Endothelial cell of umbilical vein (primary cell): ENCODE data around the gene GABRR3. TPM values are rescaled to one million over a fixed set of nuclear protein-coding genes. Genes with fewer than 3 reads are reported as not detected.

Source experiments
- BruUV-seq: library from RNA; stranded (reverse); fragments of 400-500 nt; replicated peaks from 2 replicates; lab custom pipeline; 2021; lab: Mats Ljungman, UMichigan
- CTCF ChIA-PET: fragments of 300-600, 350-600 bp; sonication (Branson Sonifier 250); formaldehyde crosslinking; loops from one replicate; lab custom pipeline; 2021; ENCODE audit warnings: antibody characterized with exemption, inconsistent platforms; lab: Charles Lee
- POLR2A ChIA-PET: fragments of 300-600, 350-600 bp; sonication (Branson Sonifier 250); formaldehyde crosslinking; loops from one replicate; lab custom pipeline; 2021; ENCODE audit warnings: antibody characterized with exemption, inconsistent platforms; lab: Charles Lee
- DNase-seq: peaks from one replicate; pipeline ENCODE4 v3.0.0-alpha.2; 2011; ENCODE audit warnings: low read depth, low spot score
- FAIRE-seq: peaks from 2 replicates; lab custom pipeline; 2011; peaks lifted over from hg19 to GRCh38; lab: Jason Lieb, UNC
- H2AFZ ChIP-seq: 2 replicates; pipeline ENCODE4 v1.6.0; 2012; ENCODE audit warnings: low read depth, low read length, control low read depth, inconsistent platforms
- H3K27ac ChIP-seq: 2 replicates; pipeline ENCODE4 v1.5.1; 2011; ENCODE audit warnings: low read depth, mild to moderate bottlenecking, control low read depth, low read length, moderate library complexity; ENCODE audit not compliant: insufficient read depth
- H3K27me3 ChIP-seq, 2 experiments: 2 replicates each; pipeline versions ENCODE4 v1.6.0 to v1.6.1; 2011; ENCODE audit warnings: low read length in 2 of 2, mixed read lengths in 1 of 2; ENCODE audit not compliant: control insufficient read depth in 2 of 2, insufficient read depth in 2 of 2
- H3K36me3 ChIP-seq, 2 experiments: 2 replicates in 1 of 2; 3 replicates in 1 of 2; pipeline ENCODE4 v1.5.1; 2011; ENCODE audit warnings: low read length in 2 of 2, mild to moderate bottlenecking in 1 of 2, moderate library complexity in 1 of 2; ENCODE audit not compliant: control insufficient read depth in 2 of 2, insufficient read depth in 2 of 2; ENCODE audit errors: extremely low read depth in 1 of 2
- H3K4me1 ChIP-seq: 3 replicates; pipeline ENCODE4 v1.5.1; 2011; ENCODE audit warnings: mild to moderate bottlenecking, low read length; ENCODE audit not compliant: control insufficient read depth, insufficient read depth; ENCODE audit errors: extremely low read depth
- H3K4me2 ChIP-seq: 2 replicates; pipeline ENCODE4 v1.6.1; 2011; ENCODE audit warnings: low read length, control low read depth, mixed read lengths; ENCODE audit not compliant: insufficient read depth
- H3K4me3 ChIP-seq, 3 experiments: fragments of 200-600 bp in 1 of 3; sonication (generic), shearing (Covaris generic) in 1 of 3; replicated peaks in 1 of 3; 2 replicates each; pipeline ENCODE4 v1.5.1; 2011 to 2016; ENCODE audit warnings: control low read depth in 3 of 3, low read length in 3 of 3, mild to moderate bottlenecking in 2 of 3, inconsistent platforms in 1 of 3, low read depth in 1 of 3, moderate library complexity in 1 of 3; ENCODE audit not compliant: insufficient read depth in 1 of 3
- H3K79me2 ChIP-seq: 2 replicates; pipeline ENCODE4 v1.6.0; 2012; ENCODE audit warnings: low read length, inconsistent platforms; ENCODE audit not compliant: control insufficient read depth, insufficient read depth
- H3K9ac ChIP-seq: replicated peaks from 2 replicates; pipeline ENCODE3; 2011; ENCODE audit warnings: low read length, control low read depth; ENCODE audit not compliant: insufficient read depth; ENCODE audit errors: extremely low read depth
- H3K9me1 ChIP-seq: replicated peaks from 3 replicates; pipeline ENCODE4 v1.6.0; 2011; ENCODE audit warnings: mild to moderate bottlenecking, low read length; ENCODE audit not compliant: control insufficient read depth, insufficient read depth; ENCODE audit errors: extremely low read depth
- H3K9me3 ChIP-seq: replicated peaks from 2 replicates; pipeline ENCODE4 v1.5.1; 2012; ENCODE audit warnings: low read length, inconsistent platforms; ENCODE audit not compliant: control insufficient read depth, insufficient read depth
- H4K20me1 ChIP-seq: replicated peaks from 2 replicates; pipeline ENCODE3; 2011; ENCODE audit warnings: mild to moderate bottlenecking, low read length; ENCODE audit not compliant: control insufficient read depth, insufficient read depth; ENCODE audit errors: extremely low read depth
- CTCF ChIP-seq, 2 donors: IDR thresholded peaks; 1 replicate in 1 of 2; 2 replicates in 1 of 2; pipeline ENCODE4 v1.5.1; 2011; ENCODE audit warnings: low read length in 2 of 2, mild to moderate bottlenecking in 2 of 2, moderate library complexity in 2 of 2, control low read depth in 1 of 2, inconsistent platforms in 1 of 2, low read depth in 1 of 2; ENCODE audit not compliant: insufficient read depth in 1 of 2; ENCODE audit errors: extremely low read depth in 1 of 2
- EZH2 ChIP-seq: IDR thresholded peaks from 2 replicates; pipeline ENCODE4 v1.6.1; 2012; ENCODE audit warnings: borderline replicate concordance, low read depth, mild to moderate bottlenecking, moderate library complexity, low read length, inconsistent platforms; ENCODE audit not compliant: severe bottlenecking
- FOS ChIP-seq: IDR thresholded peaks from 2 replicates; pipeline ENCODE4 v1.6.1; 2011; ENCODE audit warnings: mild to moderate bottlenecking, low read length, moderate library complexity, borderline replicate concordance; ENCODE audit not compliant: insufficient read depth
- GATA2 ChIP-seq: IDR thresholded peaks from 2 replicates; pipeline ENCODE4 v1.7.0; 2011; ENCODE audit warnings: low read depth, mild to moderate bottlenecking, moderate library complexity, mixed read lengths, low read length; ENCODE audit not compliant: insufficient read length, insufficient read depth
- JUN ChIP-seq: IDR thresholded peaks from 2 replicates; pipeline ENCODE4 v1.6.1; 2011; ENCODE audit warnings: borderline replicate concordance, low read depth; ENCODE audit not compliant: insufficient read length, insufficient read depth
- MAX ChIP-seq: IDR thresholded peaks from 2 replicates; pipeline ENCODE4 v1.6.1; 2011; ENCODE audit not compliant: insufficient read depth, insufficient read length
- POLR2A ChIP-seq: IDR thresholded peaks from 2 replicates; pipeline ENCODE4 v1.6.1; 2012; ENCODE audit warnings: low read depth, mild to moderate bottlenecking, control low read depth, low read length
- dilution Hi-C: fragments of 300-500 bp; cut with MboI; formaldehyde crosslinking; loops from one replicate; pipeline ENCODE4 v1.15.0; 2019; ENCODE audit warnings: low sequenced_read_pairs; ENCODE audit not compliant: extremely low pct_ligation_motif_present
- intact Hi-C: fragments of 100-400 bp; cut with micrococcal nuclease; formaldehyde crosslinking; loops from one replicate; pipeline ENCODE4 v1.10.0; 2022
- polyA plus RNA-seq, 4 experiments: library from polyadenylated mRNA; depleted of rRNA in 3 of 4; stranded (reverse) in 3 of 4; unstranded in 1 of 4; fragments of >200 nt; gene quantifications; 2 replicates each; pipeline versions ENCODE4 v1.2.1 to v1.2.3, GENCODE V29; 2011 to 2012; ENCODE audit warnings: missing spikeins in 1 of 4
- total RNA-seq: library from RNA; stranded (reverse); gene quantifications from 2 replicates; pipeline ENCODE4 v1.2.3, GENCODE V29; 2021

GABRR3 gene
- total and polyA plus RNA-seq, 2 donors (not counting 3 experiments of a cell fraction or from before 2014, with no cell fraction given): not detected

- ChIA-PET CTCF (interaction anchor here (1.1 to 1.6 kb wide), 2 partner anchors 9 to 10 kb away, joined by 4 to 5 read pairs; no protein-coding TSS in a partner anchor), POLR2A (no interaction called here)
- no peak overlapping the region for H3K4me3 ChIP-seq
- peaks cover 10 to 21% of the 10 kb centered on the region in 2 experiments for H3K27me3 ChIP-seq
- H3K9me1 ChIP-seq: no peaks in the 10 kb centered on the region
- H3K9ac ChIP-seq: no peak overlapping the region
- no peaks in the 10 kb centered on the region for H4K20me1 ChIP-seq
- intact Hi-C loops (no loop called here), dilution Hi-C loops (no loop called here)
- no peaks in the 10 kb centered on the region for H3K4me1 ChIP-seq
- H3K9me3 ChIP-seq: no peaks in the 10 kb centered on the region
- TF ChIP-seq MAX: no peak
- TF ChIP-seq GATA2: no peak
- no peak for TF ChIP-seq CTCF (IDR thresholded peaks at IDR 0.05; ENCODE audit: extremely low read depth in 1 of 2, insufficient read depth in 1 of 2, low read depth in 1 of 2, low read length in 2 of 2)
- no peak for TF ChIP-seq JUN
- TF ChIP-seq POLR2A: no peak
- no peak for TF ChIP-seq EZH2
- no peak for TF ChIP-seq FOS
- H3K79me2 ChIP-seq: no peaks in the 10 kb centered on the region
- no peak overlapping the region for H2AFZ ChIP-seq
- no peaks in the 10 kb centered on the region for H3K36me3 ChIP-seq
- no peak overlapping the region for H3K4me2 ChIP-seq
- FAIRE-seq: no peak
- no peak overlapping the region for H3K27ac ChIP-seq
- DNase-seq: no peak
- no TSS peak for BruUV-seq
Measured at GRCh38 chr3:98032904-98033303, 2.2 kb downstream of the GABRR3 start.
